BJ (cell line): Measurements from ENCODE around the gene DLST. TPM values are rescaled to one million over a fixed set of nuclear protein-coding genes. Genes with fewer than 3 reads are reported as not detected.
A peak's percentile ranks its signal among the peaks of the same experiment; 100 is the strongest.

Experiments
- CTCF ChIA-PET: fragments of 350-600 bp; formaldehyde crosslinking; extraction: SDS; loops from one replicate; lab custom pipeline; 2021; ENCODE audit warnings: antibody characterized with exemption, inconsistent platforms; lab: Yijun Ruan, JAX
- POLR2A ChIA-PET: fragments of 300-600 bp; sonication (Branson Sonifier 250); formaldehyde crosslinking; extraction: SDS; loops from one replicate; lab custom pipeline; 2021; ENCODE audit warnings: antibody characterized with exemption; lab: Charles Lee
- DNase-seq: peaks from one replicate; pipeline ENCODE4 v3.0.0-alpha.2; 2011; ENCODE audit warnings: low read depth
- H3K27me3 ChIP-seq: 2 replicates; pipeline ENCODE4 v1.6.0; 2011; ENCODE audit warnings: low read length; ENCODE audit not compliant: control insufficient read depth, insufficient read depth
- H3K36me3 ChIP-seq: 2 replicates; pipeline ENCODE4 v1.5.1; 2011; ENCODE audit warnings: low read length; ENCODE audit not compliant: control insufficient read depth, insufficient read depth
- H3K4me3 ChIP-seq: 2 replicates; pipeline ENCODE4 v1.5.1; 2011; ENCODE audit warnings: low read depth, mild to moderate bottlenecking, control low read depth, low read length
- polyA plus RNA-seq: library from polyadenylated mRNA; depleted of rRNA; stranded (reverse); fragments of >200 nt; gene quantifications from 2 replicates; pipeline ENCODE4 v1.2.3, GENCODE V29; 2011
- TF ChIP-seq, protein P1 (sequence below): IDR thresholded peaks from 2 replicates; pipeline ENCODE4 v1.5.1; 2011; ENCODE audit warnings: low read depth, mild to moderate bottlenecking, control low read depth, inconsistent platforms, low read length, moderate library complexity; ENCODE audit not compliant: insufficient read depth

DLST gene
- polyA plus RNA-seq, 1 experiment, result 150 TPM

- POLR2A ChIA-PET, result no interaction called here
- TF ChIP-seq, protein P1, sequence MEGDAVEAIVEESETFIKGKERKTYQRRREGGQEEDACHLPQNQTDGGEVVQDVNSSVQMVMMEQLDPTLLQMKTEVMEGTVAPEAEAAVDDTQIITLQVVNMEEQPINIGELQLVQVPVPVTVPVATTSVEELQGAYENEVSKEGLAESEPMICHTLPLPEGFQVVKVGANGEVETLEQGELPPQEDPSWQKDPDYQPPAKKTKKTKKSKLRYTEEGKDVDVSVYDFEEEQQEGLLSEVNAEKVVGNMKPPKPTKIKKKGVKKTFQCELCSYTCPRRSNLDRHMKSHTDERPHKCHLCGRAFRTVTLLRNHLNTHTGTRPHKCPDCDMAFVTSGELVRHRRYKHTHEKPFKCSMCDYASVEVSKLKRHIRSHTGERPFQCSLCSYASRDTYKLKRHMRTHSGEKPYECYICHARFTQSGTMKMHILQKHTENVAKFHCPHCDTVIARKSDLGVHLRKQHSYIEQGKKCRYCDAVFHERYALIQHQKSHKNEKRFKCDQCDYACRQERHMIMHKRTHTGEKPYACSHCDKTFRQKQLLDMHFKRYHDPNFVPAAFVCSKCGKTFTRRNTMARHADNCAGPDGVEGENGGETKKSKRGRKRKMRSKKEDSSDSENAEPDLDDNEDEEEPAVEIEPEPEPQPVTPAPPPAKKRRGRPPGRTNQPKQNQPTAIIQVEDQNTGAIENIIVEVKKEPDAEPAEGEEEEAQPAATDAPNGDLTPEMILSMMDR, result no peak
- CTCF ChIA-PET, result interaction anchor here (1.1 to 1.6 kb wide), 4 partner anchors 17 to 69 kb away, joined by 3 to 6 read pairs (median 4); no protein-coding TSS in a partner anchor
- Histone ChIP-seq H3K36me3 (peaks cover 3% of the 10 kb centered on the region), H3K27me3 (no peaks in the 10 kb centered on the region), H3K4me3 (no peak overlapping the region)
- no peak for DNase-seq
Observed at GRCh38 chr14:74836251-74836960, 45.3 kb upstream of the DLST start.

- TF ChIP-seq, protein P1, result no peak
- POLR2A ChIA-PET, result no interaction called here
Observed at GRCh38 chr14:74838166-74838565, 43.5 kb upstream of the DLST start.

GRCh38 chr14:74840603-74841030 lies 41.1 kb upstream of the DLST start:
- ChIA-PET POLR2A (no interaction called here), CTCF (no interaction called here)
- TF ChIP-seq, protein P1, result no peak

More at GRCh38 chr14:74838166-74838565, 43.5 kb upstream of the DLST start:
- H3K27me3 ChIP-seq, result no peaks in the 10 kb centered on the region
- peaks cover 3% of the 10 kb centered on the region for H3K36me3 ChIP-seq
- no peak overlapping the region for H3K4me3 ChIP-seq
- no peak for DNase-seq
- CTCF ChIA-PET, result no interaction called here

DNA sequence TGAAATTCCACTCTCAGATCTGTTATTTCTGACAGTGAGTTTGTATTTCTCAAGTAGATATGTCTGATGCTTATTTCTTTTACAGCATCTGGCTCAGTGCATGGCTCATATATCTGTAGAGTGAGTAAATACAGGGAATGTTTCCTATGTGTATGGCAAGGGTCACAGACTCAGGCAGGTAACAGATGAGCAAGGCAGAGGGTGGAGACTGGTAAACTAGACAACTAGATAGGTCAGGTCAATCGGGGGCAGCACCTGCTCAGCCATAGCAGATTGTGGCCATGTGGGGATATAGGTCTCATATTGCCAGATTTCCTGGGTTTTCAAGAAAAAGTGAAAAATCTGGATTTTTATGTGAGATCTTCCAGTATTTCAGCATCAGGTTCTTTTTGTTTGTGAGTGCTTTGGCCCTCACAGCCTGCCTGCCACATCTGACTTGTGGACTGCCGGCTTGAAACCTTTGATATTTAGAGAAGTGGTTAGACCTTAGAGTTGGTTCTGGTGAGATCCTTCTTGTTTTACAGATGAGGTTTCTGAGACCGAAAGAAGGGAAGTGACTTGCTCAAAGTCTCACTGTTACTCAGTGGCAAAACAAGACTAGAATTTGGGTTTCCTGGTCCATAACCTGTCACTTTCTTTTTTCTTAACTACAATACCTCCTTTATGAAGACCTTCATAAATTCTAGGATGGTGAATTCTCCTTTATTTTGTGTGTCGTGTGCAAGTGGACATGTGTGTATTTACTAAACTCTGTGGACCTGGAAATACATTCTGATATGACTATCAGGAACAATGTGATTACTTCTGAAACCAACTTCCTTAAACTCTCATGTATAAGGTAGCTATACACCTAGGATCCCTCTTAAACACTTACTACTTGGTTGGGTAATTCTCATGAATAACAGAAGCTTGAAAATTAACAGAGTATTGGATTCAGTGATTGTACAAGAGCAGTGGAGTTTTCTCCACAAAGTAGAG lies 40.2 kb upstream of the DLST start:
- H3K27me3 ChIP-seq, result no peaks in the 10 kb centered on the region
- H3K4me3 ChIP-seq, result no peak overlapping the region
- TF ChIP-seq, protein P1, result no peak
- DNase-seq, result no peak
- H3K36me3 ChIP-seq, result peaks cover 3% of the 10 kb centered on the region
- POLR2A ChIA-PET, result no interaction called here
- CTCF ChIA-PET, result interaction anchor here (0.6 to 2.0 kb wide), 5 partner anchors 19 to 315 kb away, joined by 3 to 8 read pairs (median 4); no protein-coding TSS in a partner anchor

More at GRCh38 chr14:74840603-74841030, 41.1 kb upstream of the DLST start:
- no peak overlapping the region for H3K4me3 ChIP-seq
- H3K27me3 ChIP-seq, result no peaks in the 10 kb centered on the region
- H3K36me3 ChIP-seq, result peaks cover 3% of the 10 kb centered on the region
- no peak for DNase-seq

GRCh38 chr14:74843653-74844052 lies 38.1 kb upstream of the DLST start:
- H3K27me3 ChIP-seq, result no peaks in the 10 kb centered on the region
- DNase-seq, result no peak
- TF ChIP-seq, protein P1, result peak; percentile 61
- CTCF ChIA-PET, result interaction anchor here (2.0 kb wide), 1 partner anchor 79 kb away, joined by 4 read pairs; no protein-coding TSS in a partner anchor
- POLR2A ChIA-PET, result no interaction called here
- H3K4me3 ChIP-seq, result no peak overlapping the region
- peaks cover 3% of the 10 kb centered on the region for H3K36me3 ChIP-seq
